Measurements from ENCODE around the gene ASMT.
"Not testable (repeated sequence)": the region's sequence is repeated elsewhere in the genome, so short reads cannot be mapped to it uniquely, and the experiment has no call there.

The ASMT gene

GRCh38 chrX:1598021-1598875 lies 16.6 kb upstream of the ASMT start:
- no peak for DNase-seq

DNA sequence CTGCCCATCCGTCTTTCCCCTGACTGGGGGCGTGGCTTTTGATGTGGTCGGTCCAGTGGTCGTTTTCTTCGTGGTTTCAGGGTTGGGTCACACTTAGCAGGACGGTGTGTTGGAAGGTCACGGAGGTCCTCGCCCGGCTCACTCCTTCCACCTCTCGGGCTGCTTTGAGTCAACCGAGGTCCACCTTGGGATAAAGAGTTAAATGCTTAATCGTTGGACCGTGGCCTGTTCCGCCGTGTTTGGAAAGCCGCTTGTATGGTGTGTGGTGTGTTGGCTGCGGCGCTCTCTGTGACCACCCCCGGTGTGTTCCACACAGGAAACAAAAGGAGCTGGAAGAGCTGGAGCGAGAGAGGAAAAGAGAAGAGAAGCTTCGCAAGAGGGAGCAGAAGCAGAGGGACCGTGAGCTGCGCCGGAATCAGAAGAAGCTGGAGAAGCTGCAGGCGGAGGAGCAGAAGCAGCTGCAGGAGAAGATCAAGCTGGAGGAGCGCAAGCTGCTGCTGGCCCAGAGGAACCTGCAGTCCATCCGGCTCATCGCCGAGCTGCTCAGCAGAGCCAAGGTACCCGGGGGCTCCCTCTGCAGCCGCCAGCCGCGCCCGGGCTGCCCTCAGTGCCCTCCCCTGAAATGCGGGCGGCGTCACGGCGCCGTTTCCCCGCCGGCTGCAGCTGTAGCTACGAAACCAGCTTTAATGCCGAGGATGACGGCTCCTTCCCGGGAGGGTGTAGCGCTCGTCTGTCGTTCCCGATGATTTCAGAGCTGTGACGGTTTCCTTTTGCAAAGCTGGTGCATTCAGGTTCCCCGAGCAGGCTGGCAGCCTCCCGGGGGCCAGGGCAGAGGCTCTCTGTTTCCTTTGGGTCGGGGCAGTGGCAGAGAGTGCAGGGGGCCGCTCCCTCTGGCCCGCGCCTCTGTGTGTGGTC lies 15.7 kb upstream of the ASMT start:
- DNase-seq: no peak

DNA sequence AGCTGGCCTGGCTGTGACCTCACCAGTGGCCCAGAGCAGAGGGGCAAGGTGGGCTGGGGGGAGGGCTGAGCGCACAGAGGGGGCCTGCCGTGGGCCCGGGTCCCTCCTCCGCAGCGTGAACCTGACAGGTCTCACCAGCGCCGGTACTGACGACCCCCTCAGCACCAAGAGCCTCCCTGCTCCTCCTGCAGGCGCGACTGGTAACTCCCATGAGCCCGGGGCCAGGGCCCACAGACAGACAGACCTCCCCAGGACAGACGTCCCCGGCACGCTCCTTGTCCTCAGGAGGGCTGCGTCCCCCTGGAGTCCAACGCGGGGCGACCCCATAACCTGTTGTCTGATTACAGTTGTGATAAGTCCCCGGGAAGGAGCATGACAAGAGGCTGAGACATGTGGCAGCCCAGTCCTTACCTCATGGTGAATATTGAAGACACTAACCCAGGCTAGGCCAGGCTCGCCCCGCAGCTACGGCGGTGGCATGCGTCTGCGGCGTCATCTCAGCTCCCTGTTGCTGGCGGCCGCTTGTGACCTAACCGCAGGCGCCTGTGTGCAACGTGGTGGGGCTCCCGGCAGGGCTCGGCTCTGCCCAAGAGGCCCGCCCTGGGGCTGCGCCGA lies 15.0 kb upstream of the ASMT start:
- DNase-seq: no peak

- no peak for DNase-seq
These were observed 14.3 kb upstream of the ASMT start for GRCh38 chrX:1600406-1601050.

GRCh38 chrX:1601051-1601767 lies 13.7 kb upstream of the ASMT start:
- no peak for DNase-seq

GRCh38 chrX:1601768-1602085 lies 13.1 kb upstream of the ASMT start:
- no peak for DNase-seq

DNA sequence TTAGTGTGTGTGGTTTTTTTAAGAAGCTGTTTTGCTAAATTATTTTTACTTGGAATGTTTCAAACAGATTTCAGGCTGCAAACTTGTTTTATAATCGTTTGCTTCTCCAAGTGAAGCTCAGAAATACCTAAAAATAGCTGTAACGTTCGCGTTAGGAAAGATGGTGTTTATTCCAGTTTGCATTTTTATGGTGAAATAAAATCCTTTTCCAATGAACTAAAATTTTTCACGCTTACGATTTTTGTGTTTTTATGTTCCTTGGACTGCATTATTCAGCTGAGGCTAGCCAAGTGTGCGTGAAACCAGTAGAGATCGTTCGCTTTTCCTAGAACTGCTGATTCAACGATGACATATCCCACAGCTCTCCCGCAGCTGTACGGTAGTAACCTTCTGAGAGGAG lies 12.6 kb upstream of the ASMT start:
- DNase-seq: no peak

- DNase-seq: no peak
These were observed 8.4 kb upstream of the ASMT start for GRCh38 chrX:1606496-1606895.

- DNase-seq: no peak
These were observed 5.5 kb upstream of the ASMT start for GRCh38 chrX:1609311-1609710.

DNA sequence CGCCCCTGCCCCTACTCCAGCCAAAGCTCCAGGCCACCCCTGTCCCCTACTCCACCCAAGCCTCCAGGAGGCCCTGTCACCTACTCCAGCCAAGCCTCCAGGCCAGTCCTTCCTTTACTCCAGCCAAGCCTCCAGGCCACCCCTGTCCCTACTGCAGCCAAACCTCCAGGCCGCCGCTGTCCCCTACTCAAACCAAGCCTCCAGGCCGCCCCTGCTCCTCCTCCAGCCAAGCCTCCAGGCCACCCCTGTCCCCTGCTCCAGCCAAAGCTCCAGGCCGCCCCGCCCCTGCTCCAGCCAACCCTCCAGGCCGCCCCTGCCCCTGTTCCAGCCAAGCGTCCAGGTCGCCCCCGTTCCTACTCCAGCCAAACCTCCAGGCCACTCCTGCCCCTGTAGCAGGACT lies 5.1 kb upstream of the ASMT start:
- no peak for DNase-seq

DNA sequence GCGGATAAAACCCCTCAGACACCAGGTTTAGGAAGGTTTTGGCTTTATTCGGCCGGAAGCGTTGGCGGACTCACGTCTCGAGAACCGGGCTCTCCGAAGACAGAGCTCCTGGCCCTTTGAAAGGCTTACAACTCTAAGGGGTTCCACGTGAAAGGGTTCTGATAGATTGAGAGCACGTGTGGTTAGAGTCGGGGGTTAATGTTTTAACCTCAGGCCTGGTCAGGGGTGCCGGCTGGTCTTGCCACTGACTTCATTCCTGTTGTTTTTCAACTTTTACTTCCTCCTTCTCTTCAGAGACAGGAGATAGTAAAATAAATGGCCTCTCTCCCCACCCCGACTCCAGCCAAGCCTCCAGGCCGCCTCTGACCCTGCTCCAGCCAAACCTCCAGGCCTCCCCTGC lies 4.7 kb upstream of the ASMT start:
- no peak for DNase-seq

- no peak for DNase-seq
These were observed 4.1 kb upstream of the ASMT start for GRCh38 chrX:1610736-1611135.

DNA sequence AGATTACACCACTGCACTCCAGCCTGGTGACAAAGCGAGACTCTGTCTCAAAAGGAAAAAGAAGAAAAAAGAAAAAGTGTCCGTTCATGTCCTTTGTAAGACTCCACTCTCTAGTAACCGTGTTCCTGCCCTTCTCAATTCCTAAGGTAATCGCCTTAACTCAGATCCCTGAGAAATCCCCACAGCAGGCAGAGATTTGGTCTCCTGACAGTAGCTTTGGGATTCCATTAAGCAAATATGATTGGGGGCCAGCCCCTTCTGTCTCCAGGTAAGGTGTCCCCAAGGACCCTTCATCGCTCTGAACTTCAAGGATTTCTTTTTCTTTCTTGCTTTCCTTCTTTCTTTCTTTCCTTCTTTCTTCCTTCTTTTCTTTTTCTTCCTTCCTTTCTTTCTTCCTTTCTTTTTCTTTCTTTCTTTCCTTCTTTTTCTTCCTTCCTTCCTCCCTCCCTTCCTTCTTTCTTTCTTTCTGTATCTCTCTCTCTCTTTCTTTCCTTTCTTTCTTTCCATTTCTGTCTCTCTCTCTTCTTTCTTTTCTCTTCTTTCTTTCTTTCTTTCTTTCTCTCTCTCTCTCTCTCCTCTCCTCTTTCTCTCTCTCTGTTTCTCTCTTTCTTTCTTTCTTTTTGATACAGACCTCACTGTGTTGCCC lies 2.1 kb upstream of the ASMT start:
- no peak for DNase-seq

GRCh38 chrX:1618689-1619088 lies 3.8 kb downstream of the ASMT start:
- no peak for DNase-seq

DNA sequence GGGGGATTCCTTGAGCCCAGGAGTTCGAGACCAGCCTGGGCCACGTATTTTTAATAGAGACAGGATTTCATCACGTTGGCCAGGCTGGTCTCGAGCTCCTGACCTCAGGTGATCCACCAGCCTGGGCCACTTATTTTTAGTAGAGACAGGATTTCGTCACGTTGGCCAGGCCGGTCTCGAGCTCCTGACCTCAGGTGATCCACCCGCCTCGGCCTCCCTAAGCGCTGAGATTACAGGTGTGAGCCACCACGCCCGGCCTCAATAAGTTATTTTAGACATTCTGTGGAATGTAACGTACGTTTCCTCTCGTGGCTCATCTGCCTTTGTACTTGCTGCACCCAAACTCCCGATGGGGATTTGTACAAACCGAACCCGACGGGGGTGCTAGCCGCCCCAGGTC lies 8.8 kb downstream of the ASMT start:
- DNase-seq: no peak

GRCh38 chrX:1624158-1624860 lies 9.4 kb downstream of the ASMT start:
- DNase-seq: not testable (repeated sequence)

- DNase-seq: not testable (repeated sequence)
These were observed 10.0 kb downstream of the ASMT start for GRCh38 chrX:1624861-1625215.

- no peak for DNase-seq
These were observed 14.4 kb downstream of the ASMT start for GRCh38 chrX:1629244-1629643.

DNA sequence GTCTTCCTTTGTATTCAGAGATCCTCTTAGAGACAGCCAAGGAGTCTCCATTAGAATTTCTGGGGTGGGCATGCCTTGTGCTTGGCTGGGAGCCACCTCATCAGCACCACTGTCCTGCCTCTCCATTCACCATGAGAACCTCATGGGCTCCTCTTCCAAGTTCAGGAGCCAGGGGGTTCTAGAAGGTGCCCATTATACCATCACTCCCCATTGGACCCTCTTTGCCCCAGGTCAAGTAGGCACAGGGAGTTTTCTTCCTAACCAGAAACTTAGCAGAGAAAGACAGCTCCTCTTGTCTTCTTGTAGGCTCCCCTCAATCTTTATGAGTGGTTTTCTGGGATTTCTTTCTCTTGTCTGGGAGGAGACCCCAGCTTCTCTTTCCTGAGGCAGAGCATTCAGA lies 31.1 kb downstream of the ASMT start:
- DNase-seq: no peak

DNA sequence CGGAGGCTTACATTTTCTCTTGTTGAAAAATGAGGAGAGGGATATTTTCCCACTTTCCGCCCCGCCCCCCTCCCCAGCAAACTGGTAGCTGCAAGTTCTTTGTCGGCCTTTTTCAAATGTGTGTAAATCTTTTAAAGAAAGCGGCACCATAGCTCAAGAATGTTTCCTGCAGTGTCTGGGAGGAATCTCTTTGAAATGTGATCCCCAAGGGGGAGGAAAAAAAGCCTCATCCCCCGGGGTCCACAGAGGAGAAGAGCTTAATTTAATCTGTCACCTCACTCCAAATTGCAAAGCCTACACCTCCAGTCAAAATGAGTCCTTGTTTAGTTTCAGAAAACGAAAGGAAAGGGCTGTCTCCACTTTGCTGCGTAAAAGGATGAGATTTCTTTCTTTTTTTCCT lies 34.8 kb downstream of the ASMT start:
- DNase-seq: no peak

- DNase-seq: not testable (repeated sequence)
These were observed 37.4 kb downstream of the ASMT start for GRCh38 chrX:1652011-1652811.
